ENCODE results near the gene F5.

Gene F5

DNA sequence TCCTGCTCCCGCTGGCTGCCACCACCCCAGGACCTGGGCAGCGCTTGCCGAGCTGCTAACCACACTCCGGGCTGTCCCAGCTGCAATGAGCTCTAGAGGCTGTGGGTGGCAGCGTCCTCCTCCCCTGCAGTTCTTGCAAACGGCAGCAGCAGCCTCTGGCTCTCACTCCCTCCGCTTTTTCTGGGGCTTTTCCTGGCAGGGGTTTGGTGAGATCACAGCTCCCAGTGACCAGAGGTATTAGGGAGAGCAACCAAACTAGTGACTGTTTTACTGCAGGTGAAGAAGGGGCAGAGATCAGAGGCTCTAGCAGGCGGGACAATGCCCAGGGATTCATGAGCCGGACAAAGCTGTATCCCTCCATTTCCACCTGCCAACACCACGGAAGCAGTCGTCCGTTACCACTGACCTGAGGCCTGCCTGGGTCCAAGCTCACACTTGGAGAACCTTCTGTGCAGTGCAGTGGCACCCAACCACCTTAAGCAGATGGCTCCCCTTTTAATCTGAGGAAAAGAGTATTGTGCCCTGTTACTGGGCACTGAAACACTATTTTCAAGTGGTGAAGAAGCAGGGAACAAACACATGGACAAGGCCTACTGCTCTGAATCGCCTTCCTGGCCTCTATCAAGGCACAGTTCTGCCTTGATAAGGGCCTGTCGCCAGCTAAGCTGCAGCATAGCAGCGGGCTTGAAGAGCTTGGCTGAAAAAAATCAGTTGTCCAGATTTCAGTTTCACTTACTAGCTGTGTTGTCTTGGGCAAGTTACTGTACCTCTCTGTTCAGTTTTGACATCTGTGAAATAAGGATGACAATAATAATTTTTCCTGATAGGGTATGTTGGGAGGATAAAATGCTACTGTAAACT is at the start of gene F5:
F5 (minus strand) TSS at position 87 of the 861 bp plus-strand sequence. CDS start 95 bp downstream, outside the sequence.
- DNase-seq, result no peak

DNA sequence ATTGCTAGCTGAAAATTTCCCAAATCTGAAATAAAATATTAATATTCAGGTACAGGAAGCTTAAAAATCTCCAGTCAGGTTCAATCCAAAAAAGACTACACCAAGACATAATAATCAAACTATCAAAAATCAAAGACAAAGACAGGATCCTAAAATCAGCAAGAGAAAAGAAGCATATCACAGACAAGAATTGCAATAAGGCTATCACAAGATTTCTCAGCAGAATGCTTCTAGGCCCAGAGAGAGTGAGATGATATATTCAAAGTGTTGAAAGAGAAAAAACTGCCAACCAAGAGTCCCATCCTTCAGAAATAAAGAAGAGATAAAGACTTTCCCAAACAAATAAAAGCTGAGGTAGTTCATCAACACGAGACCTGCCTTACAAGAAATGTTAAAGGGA is 48.6 kb upstream of the F5 start:
- DNase-seq, result no peak

DNA sequence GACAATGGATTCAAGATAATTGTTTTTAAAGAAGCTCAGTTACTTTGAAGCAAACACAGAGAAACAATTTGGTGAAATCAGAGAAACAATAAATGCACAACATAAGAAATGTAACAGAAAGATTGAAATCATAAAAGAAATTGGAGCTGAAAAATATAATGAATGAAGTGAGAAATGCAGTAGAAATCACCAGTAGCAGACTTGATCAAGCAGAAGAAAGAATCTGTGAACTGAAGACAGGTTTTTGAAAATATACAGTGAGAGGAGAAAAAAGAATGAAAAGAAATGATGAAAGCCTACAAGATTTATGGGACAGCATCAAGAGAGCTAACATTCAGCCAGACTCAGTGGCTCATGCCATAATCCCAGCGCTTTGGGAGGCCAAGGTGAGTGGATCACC is 47.9 kb upstream of the F5 start:
- DNase-seq, result no peak

GRCh38 chr1:169631249-169631648 is 45.0 kb upstream of the F5 start:
- DNase-seq, result no peak

DNA sequence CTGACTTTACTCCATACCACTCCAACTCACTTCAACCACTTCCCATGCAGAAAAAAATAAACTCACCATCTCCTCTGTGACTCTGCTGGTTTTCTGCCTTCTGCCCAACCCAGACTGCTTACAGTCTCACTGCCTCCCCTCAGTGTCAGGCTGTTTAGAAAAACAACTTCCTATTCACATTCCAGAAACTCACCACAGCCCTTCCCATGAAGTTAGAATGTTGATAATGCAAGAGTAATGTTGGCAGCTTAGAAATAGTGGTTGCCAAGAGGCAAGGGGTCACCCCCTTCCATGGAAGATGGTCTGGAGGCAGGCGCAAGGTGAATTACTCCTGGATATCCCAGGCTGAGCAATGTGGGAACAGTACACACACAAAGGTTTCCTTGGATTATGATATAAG is 43.7 kb upstream of the F5 start, which contains the start of gene SELP:
SELP (minus strand) TSS at position 119 of the 400 bp plus-strand sequence; CDS start at position 69, 50 bp downstream.
- DNase-seq, result no peak

DNA sequence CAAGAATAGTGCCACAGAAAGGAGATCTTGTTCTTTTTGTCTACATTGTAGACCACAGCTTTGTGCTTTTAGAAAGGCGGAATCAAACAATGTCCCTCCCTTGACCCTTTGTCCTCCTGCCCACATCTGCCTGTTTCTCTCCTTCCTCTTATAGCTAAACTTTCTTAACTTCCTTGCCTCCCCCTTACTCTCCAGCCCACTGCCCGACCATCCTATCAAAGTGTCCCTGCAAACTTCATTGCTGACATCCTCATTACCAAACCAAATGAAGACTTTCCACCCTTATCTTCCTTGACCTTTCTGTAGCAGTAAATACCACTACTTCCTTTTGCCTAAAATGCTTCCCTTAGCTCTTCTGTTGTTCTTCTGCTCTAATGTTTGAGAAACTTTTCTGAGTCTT is 38.6 kb upstream of the F5 start:
- no peak for DNase-seq

GRCh38 chr1:169624122-169624521 is 37.8 kb upstream of the F5 start:
- no peak for DNase-seq

DNA sequence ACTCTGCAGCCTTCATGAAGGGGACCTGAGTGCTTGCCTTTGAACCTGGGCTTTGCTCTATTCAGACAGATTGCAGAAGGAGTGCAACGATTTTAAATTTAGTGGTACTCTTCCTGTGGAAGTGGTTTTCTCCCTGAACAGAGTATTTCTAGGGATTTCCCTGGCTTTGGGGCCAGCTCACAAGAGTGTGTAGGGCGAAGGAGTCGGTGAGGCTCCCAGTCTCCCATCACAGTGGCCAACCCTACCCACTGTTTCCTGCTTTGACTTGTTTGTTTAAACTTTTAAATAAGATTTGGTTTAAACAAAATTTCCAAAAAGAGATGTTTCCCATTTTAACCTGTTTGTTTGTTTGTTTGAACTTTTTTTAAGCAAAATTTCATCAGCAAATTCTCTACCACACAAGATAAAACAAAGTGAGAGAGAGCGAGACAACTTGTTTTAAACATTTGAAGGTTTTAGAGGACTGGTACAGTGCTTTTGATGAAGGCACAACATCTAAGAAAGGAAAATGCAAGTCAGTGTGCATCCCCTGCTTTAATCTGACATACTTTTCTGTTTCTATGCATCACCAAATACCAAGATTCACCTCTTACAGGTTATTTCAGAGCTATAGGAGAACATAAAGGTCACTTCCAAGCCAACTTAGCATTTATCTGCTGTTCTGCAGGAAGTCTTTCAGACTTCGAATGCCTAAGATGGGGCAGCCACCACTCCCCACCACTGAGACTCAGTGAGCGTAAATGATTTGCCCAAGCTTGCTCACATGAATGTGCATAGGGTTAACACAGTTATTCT is 37.0 kb upstream of the F5 start:
- DNase-seq, result no peak

- no peak for DNase-seq
Observed at GRCh38 chr1:169620565-169620964, 34.3 kb upstream of the F5 start.

DNA sequence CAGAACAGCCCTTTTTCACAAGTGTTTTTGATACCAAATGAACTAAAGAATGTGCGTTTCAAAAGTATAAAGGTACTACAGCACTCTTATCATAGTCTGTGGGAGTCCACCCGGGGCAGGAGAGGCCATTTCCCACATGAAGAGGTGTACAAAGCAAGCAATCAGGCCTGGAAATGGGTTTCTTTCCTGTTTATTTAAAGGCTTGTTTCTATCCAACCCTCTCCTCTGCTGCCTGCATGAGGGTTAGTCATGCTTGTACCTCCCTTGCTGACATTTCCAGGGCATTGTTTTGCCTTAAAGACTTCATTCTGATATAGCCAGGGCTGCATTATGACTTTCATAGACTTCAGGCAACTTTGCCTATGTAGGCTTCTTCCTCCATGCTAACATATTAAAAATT is 32.1 kb upstream of the F5 start:
- no peak for DNase-seq

DNA sequence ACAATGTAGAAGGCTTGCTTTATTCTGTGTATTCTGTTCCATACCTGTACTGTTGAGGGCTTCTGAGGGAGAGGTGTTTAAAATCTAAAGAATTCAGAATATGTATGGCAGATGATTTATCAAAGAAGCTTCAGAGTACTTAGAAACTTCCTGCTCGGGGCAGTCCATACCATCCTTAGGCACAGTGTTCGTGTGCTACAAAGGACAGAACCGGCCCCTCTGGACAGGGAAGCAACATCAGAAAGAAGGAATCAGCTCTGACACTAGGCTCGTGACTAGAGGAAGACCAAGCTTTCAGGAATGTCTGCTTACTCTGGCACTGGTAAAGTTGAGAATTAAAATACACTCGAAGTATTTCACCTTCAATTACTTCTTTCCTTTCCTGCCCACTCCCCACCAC is 29.5 kb upstream of the F5 start:
- no peak for DNase-seq

- no peak for DNase-seq
Observed at GRCh38 chr1:169610858-169611257, 24.6 kb upstream of the F5 start.

- peak; percentile 13 for DNase-seq
Observed at GRCh38 chr1:169610108-169610507, 23.8 kb upstream of the F5 start.

DNA sequence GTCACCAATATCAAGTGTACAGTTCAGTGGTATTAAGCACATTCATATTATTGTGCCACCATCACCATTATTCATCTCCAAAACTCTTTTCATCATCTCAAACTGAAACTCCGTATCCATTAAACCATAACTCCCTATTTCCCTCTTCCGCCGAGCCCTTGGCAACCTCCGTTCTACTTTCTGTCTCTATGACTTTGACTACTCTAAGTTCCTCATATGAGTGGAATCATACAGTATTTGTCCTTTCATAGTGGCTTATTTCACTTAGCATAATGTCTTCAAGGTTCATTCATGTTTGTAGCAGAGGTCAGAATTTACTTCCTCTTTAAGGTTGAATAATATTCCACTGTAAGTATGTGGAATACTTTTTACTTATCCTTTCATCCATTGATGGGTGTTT is 21.9 kb upstream of the F5 start:
- DNase-seq, result no peak

DNA sequence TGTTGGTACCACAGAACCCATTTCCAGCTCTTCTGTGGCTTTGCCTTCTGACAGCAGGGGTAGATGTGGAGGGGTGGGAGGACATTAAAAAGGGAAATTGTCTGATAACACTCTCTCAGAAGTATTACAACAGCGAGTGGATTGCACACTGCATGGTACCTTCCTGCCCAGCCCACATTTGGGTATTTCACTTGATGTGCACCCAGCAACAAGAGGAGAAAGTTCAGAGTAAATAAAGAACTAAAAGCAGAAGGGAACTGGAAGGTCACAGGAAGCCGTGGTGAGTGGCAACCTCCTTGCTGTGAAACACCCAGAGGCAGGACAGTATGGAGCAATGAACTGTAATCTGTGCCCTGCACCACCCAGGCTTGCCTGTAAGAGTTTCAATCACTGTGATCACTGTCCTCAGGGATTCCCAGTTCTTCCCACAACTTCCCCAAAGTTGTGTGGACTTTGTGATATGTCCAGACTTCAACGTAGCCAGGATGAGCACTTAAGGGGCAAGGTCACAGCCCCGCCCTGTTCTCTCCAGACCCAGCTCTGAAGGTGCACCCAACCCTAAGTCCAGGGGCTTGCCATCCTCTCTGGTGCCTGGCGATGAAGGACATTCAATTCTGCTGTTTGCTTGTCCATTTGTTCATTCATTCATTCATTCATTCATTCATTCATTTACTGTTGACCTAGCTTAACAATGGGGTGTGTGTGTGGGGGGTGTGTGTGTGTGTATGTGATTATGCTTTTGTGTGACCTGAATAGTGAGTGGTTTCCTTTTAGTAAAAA is 18.7 kb upstream of the F5 start:
- DNase-seq, result no peak

GRCh38 chr1:169601096-169601881 is 15.0 kb upstream of the F5 start:
- no peak for DNase-seq

DNA sequence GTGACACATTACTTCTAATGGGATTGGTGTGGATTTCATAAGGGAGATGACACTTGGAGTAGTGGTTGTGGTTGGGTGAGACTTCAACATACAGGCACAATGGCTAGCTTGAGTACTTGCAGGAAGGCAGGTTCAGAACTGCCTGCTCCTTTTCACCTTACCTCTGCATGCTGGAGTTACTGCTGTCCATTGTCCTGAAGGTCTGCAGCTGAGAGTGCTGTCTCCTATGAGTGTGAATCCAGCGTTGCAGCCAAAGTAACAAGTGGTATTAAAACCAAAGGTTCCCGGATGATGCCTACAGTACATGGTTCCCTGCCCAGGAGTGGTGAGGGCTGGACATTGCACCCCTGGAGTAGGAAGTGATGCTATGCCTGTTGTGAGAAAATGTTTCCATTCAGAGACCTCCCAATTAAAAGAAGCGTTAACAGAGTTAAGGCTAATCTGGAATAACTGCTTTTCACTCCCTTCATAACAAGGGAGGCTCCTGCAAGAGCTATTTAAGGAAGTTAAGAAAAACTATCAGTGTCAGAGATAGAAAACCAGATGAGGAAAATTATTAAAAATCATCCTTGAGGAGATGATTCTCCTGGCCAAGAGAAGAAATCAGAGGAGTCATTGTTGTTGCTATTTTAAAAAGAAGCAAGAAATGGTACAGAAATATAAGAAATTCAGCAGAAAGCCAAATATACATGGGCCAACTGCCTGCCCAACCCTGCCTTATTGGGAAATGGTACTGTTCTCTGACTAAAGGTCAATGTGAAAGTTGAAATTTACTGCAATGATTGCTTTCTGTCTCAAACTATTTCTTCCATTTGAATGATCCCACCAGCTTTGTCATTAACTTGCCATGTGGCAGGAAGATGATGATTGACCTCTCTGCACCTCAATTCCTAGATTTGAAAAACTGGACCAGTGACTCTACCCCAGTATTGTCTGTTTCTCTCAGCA is 9.8 kb upstream of the F5 start:
- DNase-seq, result no peak

GRCh38 chr1:169594391-169594790 is 8.1 kb upstream of the F5 start:
- no peak for DNase-seq

- DNase-seq, result no peak
Observed at GRCh38 chr1:169590932-169591331, 4.7 kb upstream of the F5 start.

DNA sequence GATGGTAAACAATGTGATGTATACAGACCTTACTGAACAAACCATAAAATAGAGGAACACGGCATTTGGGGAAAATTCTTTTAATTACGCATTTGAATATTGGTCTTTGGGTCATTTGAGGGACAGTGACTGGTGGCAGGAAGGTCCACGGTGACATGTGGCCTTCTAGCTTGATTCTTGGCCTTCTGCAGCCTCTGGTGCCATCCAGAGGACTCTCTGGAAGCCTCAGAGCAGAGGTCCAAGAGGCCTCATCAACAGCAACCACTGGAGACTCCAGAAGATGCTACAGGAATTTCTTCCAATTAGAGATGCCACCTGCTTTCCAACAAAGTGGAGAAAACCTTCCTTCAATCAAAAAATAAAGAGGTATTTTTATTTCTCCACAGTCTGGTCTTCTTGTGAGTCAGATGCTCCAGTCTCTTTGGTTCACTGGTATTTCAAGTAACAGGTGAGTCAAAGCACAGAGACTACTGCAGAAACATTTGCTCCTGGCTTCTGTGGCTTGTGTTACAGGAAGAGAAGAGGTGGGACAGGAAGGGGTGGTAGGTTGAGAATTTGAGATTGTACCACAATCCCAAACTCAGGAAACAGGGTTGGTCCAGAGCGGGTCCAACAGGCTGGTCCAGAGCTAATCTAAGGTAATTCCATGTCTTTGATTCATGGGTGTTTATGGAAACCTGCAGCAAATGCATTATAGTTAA is 2.7 kb upstream of the F5 start:
- DNase-seq, result no peak

DNA sequence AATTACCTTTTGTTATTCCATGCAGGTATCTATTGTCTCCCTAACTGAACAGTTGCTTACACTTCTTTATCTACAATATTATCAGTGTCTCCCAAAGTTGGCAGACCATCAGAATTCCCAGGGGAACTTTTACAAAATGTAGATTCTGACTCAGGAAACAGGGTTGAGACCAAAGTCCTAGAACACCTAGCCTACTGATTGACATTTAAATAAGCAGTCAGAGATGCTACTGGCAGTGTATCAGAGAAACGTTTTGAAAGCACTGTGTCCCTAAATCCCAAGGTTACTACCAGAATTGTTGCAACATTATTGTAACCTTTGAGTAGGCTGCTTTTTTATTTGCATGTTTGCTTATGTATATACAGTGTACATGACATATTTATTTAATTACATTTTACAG is 1.8 kb upstream of the F5 start:
- no peak for DNase-seq

Data from NCI-H2029 (cell line).